Measurements from ENCODE around the gene CSMD2.

Gene CSMD2

DNA sequence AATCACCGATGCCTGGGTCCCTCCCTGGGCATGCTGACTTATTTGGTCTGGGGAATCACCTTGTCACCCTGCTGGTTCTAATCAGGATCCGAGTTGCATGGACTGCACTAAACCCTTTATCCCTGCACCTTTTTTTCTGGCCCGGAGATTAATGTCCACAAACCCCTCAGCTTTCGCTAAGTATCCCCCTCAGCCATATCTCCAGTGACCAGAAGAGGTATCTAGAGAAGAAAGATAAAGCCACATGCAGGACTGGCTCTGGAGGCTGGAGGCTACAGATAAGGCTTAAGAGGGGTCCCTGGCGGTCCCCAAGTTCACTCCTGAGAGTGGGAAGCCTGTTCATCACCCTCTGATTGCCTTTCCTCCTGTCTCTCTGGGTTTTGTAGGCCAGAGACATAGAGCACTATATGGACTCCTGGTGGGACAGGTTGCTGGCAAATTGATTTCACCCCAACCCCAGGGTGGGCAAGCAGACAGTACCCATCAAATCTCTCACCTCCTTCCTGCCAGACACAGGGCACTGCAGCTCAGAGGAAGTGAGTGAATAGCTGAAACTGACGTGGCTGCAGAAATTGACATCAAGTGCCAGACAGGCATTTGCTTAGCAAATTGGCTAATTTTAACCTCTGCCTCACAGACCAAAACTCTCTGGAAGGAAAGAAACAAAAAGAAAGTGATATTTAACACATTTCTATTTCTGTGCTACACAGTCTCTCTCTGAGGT lies 262.4 kb downstream of the CSMD2 start:
- no peak for DNase-seq (ENCODE audit: low spot score)

DNA sequence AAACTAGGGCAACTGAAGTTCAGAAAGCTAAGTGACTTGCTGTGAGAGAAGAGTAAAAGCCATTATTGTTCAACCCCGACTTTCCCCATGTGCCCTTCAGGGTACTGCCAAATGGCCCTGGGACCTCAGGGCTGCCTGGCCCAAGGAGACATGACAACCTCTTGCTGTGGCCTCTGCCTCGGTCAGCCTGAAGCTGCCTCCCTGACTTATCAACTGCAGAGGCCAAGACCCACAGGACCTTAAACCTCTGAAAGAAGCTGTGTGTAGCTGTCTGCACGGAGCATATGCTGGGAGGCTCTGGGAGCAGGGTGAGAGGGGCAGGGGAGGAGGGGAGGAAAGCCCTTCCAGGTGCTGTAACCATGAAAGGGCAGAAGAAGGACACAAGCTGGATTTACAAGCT lies 265.3 kb downstream of the CSMD2 start:
- DNase-seq (ENCODE audit: low spot score): no peak

DNA sequence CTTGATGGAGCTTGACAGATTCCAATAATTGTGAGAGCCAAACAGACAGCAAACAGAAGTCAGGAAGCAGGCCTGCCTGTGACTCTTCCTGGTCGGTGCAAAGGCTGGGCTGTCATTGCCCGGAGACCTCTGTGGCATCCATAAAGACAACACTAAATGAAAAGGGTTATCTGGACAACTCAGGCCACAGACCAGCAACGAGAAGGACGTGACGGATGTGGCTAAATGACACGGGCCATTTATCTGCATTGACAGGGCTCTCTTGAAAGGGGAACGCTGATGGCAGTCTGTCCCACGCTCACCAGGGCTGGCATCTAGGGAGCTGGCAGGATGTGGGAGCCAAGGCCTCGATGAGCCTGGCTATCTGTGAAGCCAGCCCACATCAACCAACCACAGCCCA lies 266.1 kb downstream of the CSMD2 start:
- DNase-seq (ENCODE audit: low spot score): no peak

DNA sequence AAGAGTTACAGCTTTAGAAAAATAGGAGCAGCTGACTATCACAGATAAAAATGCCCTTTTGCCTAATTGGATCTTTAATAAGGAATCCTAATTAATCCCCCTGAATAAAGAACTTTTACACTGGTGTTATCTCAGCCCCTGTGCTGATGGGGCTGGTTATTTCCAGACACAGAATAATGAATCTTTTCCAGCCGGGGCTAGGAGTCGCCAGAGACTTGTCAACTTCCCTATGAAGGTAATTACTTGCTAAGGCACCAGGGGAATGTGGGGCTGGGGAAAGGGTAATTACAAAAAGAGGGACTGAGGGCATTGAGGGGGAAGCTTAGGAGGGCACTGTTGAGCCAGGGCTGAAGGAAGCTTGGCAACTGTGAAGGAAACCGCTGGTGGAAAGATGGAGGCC lies 266.6 kb downstream of the CSMD2 start:
- DNase-seq (ENCODE audit: low spot score): no peak

DNA sequence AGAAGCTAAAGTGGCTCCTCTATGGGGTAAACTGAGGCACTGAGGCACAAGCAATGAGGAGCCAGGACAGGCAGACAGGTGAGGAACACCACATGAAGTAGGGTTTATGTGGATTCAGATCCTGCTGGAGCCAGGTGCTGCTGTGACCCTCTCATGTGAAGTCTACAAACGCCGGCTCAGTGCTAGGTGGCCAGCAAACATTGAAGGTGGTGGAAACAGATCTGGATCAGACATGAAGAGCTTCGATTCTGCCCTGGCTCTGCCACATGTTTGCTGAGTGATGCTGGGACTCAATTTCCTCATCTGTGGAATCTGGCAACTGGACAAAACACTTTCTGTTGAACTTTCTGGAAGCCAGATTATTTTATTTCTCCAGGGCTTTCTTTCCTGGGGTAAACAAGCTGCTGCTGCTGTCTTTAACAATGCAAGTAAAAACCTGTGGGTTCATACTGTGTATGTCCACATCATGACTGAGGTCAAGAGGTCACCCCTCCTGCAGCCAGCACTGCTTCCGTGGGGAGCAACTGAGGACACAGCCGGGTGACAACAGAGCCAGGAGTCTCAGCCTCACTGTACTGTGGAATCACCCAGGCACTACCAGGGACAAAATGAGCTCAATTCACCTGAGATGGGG lies 267.8 kb downstream of the CSMD2 start:
- no peak for DNase-seq (ENCODE audit: low spot score)

DNA sequence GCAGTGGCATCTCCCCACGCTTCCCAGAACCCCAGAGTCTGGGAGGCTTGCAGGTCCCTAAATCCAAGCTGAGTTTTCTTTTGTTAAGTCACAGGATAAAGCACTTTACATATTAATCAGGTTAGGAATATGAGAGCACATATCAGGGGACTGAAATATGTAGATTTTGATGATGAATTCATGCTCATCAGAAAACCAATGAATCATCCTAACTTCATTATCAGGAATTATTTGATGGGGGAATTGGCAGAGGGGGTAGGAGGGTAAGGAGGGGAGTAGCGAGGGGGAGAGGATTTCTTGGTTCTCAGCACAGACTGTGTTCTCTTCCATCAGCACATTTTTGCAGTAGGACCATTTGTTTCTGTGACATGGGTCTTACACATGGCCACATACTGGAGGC lies 269.1 kb downstream of the CSMD2 start:
- no peak for DNase-seq (ENCODE audit: low spot score)

DNA sequence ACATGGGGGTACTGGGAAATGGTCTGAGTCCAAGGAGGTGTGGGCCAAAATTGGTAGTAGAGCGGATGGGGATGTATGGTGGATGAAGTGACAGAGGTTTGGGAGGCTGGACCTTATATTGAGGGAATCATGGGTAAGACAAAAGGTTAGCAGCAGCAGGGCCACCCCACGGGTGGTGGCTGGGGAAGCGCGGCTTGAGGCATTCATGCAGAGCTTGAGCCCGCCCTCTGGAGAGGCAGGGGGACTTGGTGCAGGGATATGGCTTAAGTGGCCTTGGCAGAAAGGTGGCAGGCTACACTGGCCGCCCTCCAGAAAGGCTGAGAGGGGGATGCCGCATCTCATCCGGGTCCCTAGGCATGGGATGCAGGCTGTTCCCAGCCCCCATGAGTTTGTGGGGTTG lies 269.6 kb downstream of the CSMD2 start:
- no peak for DNase-seq (ENCODE audit: low spot score)

DNA sequence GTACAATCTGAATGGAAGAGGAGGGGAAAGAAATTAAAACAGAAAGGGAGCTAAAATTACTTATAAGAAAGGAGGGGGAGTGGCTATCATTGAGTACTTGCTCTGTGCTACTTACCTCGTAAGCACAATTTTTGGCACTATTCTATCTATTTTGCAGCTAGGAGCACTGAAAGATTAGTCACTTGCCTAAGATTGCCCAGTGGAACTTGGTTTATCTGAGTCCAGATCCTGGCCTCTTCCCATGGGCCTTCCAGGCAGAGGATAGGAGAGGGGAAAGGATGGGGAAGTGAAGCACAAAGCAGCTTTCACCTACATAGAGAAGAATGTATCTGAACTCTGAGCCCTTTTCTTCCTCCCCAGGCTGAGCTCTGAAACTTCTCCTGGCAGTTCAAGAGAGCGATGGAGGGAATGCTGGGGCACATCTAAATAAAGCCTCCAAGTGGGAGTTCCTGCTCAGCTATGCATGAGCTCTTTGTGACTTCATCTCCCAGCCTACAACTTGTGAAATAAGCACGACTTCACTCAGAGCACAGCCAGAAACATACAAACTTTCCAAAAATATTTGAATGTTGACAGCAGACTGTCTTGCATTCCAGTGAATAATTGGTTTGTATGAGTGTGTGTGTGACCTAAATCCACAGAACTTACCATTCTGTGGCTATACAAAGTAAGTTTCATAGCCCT lies 271.7 kb downstream of the CSMD2 start:
- DNase-seq (ENCODE audit: low spot score): no peak

DNA sequence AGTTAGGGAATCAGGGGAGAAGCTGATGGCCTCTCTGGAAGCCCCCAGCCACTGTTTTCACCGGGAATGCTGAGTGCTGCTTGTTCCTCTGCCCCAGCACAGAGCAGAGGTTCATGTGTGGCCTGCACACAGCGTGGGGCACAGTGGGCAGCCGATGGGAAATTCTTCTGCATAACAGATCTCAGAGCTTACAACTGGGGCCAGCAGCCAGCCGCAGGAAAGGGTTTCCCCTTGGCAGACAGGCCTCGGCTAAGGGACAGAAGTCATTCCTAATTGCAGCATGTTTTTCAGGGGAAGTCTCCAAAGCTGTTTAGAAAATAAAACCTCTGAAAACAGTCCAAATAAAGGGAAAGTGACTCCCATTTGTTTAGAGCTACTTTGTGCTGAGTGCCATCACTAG lies 278.5 kb downstream of the CSMD2 start:
- peak; percentile 15 for DNase-seq (ENCODE audit: low spot score)

DNA sequence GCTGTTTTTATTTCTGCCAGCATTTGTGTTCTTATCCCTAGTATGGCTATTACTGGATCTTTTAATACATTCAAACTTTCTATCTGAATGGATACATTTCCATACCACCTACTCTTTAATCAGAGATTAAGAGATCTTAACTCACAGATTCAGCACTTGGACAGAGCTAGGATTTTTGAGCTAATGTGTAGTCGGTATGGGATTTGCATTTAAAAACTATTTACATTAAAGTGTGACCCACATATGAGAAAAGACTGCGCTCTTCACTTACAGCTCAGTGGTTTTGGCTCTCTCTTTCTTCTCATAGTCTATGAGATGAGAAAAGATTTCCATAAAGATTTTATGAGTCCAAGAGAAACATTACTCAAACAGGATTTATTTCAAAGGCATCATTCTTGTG lies 284.7 kb downstream of the CSMD2 start:
- DNase-seq (ENCODE audit: low spot score): no peak

DNA sequence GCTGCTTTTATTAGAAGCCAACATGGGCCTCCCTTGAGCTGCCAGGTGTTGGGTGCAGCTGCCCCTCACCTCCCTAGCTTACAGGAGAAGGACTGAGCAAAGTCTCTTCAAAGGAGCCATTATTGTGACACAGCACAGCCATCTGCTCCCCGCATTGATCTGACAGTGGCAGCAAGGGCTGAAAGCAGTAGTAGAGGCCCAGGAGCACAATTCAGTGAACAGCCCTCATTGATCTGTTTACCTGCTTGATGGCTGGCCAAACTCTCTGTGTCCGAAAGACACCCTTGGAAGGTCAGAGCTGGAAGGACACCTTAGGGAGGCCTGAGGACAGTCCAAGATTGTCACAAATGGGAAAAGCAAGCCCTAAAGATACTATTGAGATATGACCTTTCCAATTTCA lies 286.6 kb downstream of the CSMD2 start:
- no peak for DNase-seq (ENCODE audit: low spot score)

DNA sequence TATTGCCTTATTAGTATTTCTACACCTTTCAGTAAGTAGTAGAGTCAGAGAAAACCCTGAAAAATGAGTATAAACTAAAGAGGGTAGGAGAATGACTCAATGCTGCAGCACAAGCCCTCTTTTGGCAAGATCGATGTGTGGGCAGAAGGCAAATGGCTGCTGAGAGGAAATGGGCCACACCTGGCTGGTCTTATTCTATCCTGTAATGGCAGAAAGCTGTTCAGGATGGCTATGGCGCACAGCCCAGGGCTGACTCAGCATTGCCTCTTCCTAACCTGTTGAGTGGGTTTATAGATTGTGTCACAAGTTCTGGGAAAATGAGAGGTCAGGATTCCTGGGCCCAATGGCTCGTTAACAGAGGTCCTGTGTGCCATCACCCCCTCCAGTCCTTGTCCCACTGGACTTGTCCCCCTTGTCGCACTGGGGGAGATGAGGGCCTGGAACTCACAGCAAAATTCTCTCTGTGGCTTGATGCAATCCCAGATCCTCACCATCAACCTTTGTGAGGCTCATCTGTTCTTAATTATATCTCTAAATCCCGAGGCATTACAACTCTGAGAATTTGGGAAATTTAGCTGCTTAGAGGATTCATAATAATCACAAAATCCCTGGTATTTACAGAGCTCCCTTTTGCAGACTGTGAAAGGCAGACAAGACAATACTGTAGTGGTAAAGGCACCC lies 287.9 kb downstream of the CSMD2 start:
- peak; percentile 7 for DNase-seq (ENCODE audit: low spot score)

DNA sequence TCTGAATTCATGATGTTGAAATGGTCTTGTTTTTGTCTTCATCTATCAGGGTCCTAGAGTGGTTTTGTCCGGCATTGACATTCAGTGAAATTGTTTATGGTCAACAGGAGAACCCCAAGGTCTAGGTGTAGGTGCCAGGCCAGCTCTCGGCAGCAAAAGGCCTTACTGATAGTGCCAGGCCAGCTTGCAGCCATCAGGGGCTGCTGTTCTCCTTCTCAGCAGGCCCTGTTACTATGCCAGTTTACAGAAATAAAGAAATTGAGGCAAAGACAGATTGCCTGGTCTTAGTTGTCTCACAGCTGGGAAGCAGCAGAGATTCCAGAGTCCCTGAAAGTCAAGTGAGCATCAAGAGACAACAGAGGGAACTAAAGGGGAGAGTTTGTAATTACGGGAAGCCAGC lies 289.2 kb downstream of the CSMD2 start:
- DNase-seq (ENCODE audit: low spot score): peak; percentile 37

DNA sequence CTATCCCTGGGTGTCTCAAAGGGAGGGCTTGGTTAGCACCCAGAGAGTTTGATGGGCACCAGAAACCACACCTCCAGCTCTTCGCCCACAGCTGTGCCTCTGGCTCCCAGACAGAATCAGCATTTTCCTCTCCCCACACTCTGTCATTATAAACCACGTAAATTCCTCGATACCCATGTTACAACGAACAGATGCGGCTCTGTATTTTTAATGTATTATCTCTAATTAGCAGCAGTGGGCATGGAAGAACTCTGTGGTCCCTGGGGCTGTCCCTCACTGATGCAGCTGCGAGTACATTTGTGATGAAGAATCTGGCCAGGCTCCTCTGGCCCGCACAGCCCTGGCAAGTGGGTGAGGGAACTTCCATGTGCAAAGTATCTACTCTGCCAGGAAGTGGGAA lies 290.4 kb downstream of the CSMD2 start:
- no peak for DNase-seq (ENCODE audit: low spot score)

DNA sequence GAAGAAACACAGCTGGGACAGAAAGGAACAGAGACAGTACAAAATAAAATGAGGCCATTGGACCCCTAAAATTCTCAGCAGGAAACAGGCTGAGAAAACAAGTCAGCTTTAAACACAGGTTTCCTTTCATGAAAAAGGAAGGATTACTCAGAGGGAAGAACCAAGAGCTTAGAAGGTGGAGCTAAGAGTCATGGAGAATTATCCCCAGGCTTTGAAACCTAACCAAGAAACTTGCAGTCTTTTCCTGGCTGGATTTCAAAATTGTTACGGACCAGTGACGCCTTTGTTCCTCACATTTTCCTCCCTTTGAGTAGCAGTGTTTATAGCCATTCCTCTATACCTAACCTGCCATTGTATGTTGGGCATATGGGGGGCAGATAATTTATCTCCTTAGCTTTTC lies 292.3 kb downstream of the CSMD2 start:
- no peak for DNase-seq (ENCODE audit: low spot score)

DNA sequence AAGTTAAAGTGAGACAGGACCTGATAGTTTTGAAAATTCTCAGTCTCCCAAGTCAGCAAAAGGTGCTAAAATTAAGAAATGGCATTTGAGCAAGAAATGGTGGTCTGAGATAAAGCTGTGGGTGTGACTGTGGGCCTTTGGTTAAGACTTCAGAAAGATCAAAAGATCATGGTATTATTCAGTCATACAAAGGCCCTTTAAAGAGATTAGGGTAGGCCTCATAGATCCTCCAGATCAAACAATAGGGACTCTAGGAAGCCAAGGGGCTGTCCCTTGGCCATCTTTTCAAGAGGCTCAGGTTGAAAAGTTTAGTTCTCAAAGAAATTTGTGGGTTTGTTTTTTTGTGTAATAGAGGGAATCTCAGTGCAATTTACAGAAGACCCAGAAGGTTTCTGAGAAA lies 292.8 kb downstream of the CSMD2 start:
- DNase-seq (ENCODE audit: low spot score): no peak

DNA sequence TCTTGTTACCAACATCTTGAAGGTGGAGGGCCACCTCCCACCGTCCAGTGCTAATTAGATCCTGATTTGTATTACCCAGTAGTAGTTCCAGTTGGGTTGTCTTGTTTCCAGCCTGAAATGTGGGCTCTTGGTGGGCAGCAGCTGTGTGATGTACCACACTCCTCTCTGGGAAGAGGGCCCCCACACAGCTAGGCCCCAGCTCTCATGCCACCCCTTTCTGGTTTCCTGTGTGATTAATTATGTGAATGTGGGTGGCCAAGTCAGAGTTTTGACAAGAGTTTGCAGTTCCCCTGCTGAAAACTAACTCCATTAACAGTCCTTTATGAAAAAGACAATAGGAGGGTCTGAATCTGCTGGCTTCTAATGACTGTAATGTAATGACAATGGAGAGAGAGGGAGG lies 297.3 kb downstream of the CSMD2 start:
- no peak for DNase-seq (ENCODE audit: low spot score)

DNA sequence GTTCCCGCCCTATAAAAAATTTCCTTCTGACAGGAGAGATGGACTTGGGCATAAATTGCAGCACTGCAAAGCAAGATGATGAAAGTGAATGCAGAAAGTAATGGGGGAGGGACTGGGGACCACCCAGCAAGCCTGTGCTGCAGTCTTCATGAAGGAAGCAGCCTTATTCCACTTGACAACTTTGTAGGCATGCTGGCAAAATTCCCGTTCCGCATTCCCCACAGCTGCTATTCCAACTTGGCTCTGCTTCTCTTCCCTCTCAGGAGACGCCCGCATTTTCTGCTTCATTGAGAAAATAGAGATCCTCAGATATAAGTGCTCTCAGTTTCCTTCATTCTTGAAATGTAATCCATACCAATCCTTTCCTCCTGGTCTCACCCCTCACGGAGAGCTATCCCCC lies 298.7 kb downstream of the CSMD2 start:
- DNase-seq (ENCODE audit: low spot score): no peak

DNA sequence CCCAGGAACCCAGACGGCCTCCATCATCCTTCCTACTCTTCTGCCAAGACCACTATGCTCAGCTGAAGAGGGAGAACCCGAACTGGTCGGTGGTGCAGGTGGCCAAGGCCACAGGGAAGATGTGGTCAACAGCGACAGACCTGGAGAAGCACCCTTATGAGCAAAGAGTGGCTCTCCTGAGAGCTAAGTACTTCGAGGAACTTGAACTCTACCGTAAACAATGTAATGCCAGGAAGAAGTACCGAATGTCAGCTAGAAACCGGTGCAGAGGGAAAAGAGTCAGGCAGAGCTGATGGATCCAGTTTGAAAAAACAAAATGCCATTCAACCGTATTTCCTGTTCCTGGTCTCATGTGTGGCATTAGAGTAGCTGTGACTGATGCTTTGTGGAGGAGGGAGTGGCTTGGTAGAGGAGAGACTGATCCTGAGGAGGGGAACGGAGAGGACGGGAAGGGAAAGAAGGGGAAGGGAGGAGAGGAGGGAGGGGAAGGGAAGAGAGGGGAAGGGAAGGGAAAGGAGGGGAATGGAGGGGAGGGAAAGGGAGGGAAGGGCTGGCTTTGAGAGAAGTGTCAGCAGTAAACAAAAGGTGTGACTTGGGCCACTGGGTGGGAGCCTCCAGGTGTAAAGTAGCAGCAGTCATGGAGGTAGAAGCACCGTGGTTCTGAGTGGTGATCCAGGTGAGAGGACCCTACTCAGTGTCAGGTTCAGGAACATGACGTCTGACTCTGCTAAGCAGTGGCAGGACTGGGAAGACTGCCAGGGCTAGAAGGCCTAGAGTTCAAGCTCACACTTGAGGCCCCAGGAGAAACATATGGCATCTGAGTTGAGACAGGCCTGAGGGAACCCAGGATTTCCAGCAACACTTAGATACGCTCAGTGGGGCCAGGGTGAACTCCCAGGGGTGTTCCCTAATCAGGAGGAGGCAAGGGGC lies 300.3 kb downstream of the CSMD2 start:
- DNase-seq (ENCODE audit: low spot score): no peak

DNA sequence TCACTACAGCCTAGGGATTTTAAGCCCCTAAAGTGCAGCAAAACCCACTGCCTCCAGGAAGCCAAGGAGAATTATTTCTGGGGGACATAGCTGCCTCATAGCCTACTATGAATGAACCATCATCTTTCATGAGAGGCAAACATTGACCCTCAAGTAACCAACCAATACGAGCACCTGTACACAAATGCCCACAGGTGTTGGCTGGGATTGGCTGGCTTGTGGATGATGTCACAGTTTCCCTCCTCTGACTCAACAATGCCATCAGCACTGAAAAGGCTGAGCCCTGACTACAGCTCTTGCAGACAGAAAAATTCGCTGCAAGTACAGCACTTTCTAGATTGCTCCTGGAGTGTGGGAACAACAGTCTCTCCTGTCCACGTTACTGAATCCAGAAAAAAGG lies 301.3 kb downstream of the CSMD2 start, which contains the start of gene HMGB4:
Gene HMGB4 (plus strand): TSS at position 301 of the 400 bp plus-strand sequence. CDS start 113 bp downstream, outside the sequence.
- no peak for DNase-seq (ENCODE audit: low spot score)

DNA sequence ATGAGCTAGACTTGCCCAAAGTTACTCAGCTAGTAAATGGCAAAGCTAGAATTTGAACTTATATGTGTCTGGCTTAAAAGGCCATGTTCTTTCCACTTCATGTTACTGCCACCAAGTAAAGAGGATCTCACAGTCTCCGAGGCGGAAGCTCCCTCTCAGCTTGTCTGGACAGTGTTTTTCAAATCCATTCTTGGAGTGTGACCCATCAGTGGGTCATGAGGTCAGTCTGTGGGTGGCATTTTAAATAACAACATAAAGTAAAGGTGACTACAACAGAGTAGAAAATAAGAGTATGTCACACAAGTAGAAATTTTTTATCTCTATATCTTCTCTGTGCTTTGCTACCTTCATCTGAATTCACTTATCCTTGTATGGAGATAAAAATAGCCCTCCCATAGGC lies 304.4 kb downstream of the CSMD2 start:
- no peak for DNase-seq (ENCODE audit: low spot score)

DNA sequence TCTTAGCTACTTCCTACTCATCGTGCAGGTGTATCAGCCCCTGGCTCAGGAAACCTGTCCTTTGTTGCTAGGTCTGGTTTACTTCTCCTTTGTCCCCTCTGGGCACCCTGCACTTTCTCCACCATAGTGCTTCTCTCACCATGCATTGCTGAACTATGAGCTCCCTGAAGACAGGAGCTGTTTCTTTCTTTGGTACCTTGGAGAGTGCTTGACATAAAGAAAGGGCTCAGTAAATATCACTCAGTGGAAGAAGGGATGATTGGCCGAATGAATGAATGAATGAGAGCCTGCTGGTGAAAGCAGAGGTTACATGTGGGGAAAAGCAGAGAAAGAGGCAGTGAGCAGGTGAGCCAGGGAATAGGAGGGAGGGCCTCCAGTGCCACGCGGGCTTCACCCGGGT lies 310.9 kb downstream of the CSMD2 start:
- no peak for DNase-seq (ENCODE audit: low spot score)
